ENCODE results near the gene CDH23. TPM values are rescaled to one million over a fixed set of nuclear protein-coding genes. Genes with fewer than 3 reads are reported as not detected.

Gene CDH23
- polyA plus RNA-seq, 2 of the 4 experiments (the other 2 are of a cell fraction), result 1.1 to 2.3 TPM

- no peak overlapping the region for H3K4me2 ChIP-seq
- ATAC-seq (no peak), DNase-seq (ENCODE audit: low read depth in 1 of 2, low spot score in 1 of 2) (no peak), FAIRE-seq (no peak)
- whole genome bisulfite sequencing (ENCODE audit: missing lambda C conversion rate), result 71% methylated on average over 7 of the region's 7 CpGs
- no peak for TF ChIP-seq POLR2AphosphoS2 (conservative IDR thresholded peaks at IDR 0.05; ENCODE audit: low read length)
- TF ChIP-seq SMC3 (IDR thresholded peaks at IDR 0.05), result no peak
- TF ChIP-seq TP53 (CRISPR knock-in tag; IDR thresholded peaks at IDR 0.05), result no peak
- no peak for TF ChIP-seq RCOR1 (IDR thresholded peaks at IDR 0.05; ENCODE audit: low read depth, low read length)
- TF ChIP-seq RAD21 (conservative IDR thresholded peaks at IDR 0.05 in 1 of 2, IDR thresholded peaks at IDR 0.05 in 1 of 2), result no peak
- TF ChIP-seq MYC (IDR thresholded peaks at IDR 0.05; ENCODE audit: borderline replicate concordance, low read length), result no peak
- no peaks in the 10 kb centered on the region for H3K9me3 ChIP-seq
- H3K4me1 ChIP-seq, result no peaks in the 10 kb centered on the region
- ChIA-PET POLR2A (no interaction called here), CTCF (interaction anchor here (1.3 to 1.7 kb wide), 2 partner anchors 28 to 67 kb away, joined by 5 to 7 read pairs; no protein-coding TSS in a partner anchor)
- H3K27ac ChIP-seq, result no peak overlapping the region
- no peak overlapping the region for H3K4me3 ChIP-seq
Measured at GRCh38 chr10:71542478-71542877, 145.8 kb downstream of the CDH23 start.

GRCh38 chr10:71543608-71544170, 147.0 kb downstream of the CDH23 start:
- no peak for TF ChIP-seq CBX2 (IDR thresholded peaks at IDR 0.05; ENCODE audit: borderline replicate concordance, low read depth)
- TF ChIP-seq ZC3H11A (IDR thresholded peaks at IDR 0.05), result no peak
- TF ChIP-seq CHD2 (IDR thresholded peaks at IDR 0.05; ENCODE audit: low read length, partially characterized antibody), result no peak
- no peak for TF ChIP-seq MYC (IDR thresholded peaks at IDR 0.05; ENCODE audit: borderline replicate concordance, low read length)
- TF ChIP-seq PBX3 (IDR thresholded peaks at IDR 0.05), result no peak
- TF ChIP-seq RARB (CRISPR knock-in tag; IDR thresholded peaks at IDR 0.05), result no peak
- no peak for TF ChIP-seq FOSL2 (IDR thresholded peaks at IDR 0.05)
- no peak for TF ChIP-seq FOSL2 (CRISPR knock-in tag; IDR thresholded peaks at IDR 0.05)
- no peak for TF ChIP-seq KDM1A (IDR thresholded peaks at IDR 0.05; ENCODE audit: low read depth)
- TF ChIP-seq NPAS2 (CRISPR knock-in tag; IDR thresholded peaks at IDR 0.05; ENCODE audit: borderline replicate concordance), result no peak
- no peak for TF ChIP-seq NR3C1 (IDR thresholded peaks at IDR 0.05)
- TF ChIP-seq HOXB13 (CRISPR knock-in tag; IDR thresholded peaks at IDR 0.05; ENCODE audit: low read depth), result no peak
- Histone ChIP-seq H3K9me3 (no peaks in the 10 kb centered on the region), H3K4me1 (no peaks in the 10 kb centered on the region), H3K4me2 (no peak overlapping the region), H3K4me3 (no peak overlapping the region), H3K27ac (no peak overlapping the region)
- FAIRE-seq, result no peak
- WGBS (ENCODE audit: missing lambda C conversion rate), result 64% methylated on average over 3 of the region's 3 CpGs
- DNase-seq (ENCODE audit: low read depth in 1 of 2, low spot score in 1 of 2), result no peak
- ChIA-PET CTCF (interaction anchor here (0.6 to 1.7 kb wide), 7 partner anchors 26 to 672 kb away, joined by 3 to 7 read pairs (median 4); partner anchors contain the start of gene CDH23), POLR2A (no interaction called here)
- ATAC-seq, result no peak

DNA sequence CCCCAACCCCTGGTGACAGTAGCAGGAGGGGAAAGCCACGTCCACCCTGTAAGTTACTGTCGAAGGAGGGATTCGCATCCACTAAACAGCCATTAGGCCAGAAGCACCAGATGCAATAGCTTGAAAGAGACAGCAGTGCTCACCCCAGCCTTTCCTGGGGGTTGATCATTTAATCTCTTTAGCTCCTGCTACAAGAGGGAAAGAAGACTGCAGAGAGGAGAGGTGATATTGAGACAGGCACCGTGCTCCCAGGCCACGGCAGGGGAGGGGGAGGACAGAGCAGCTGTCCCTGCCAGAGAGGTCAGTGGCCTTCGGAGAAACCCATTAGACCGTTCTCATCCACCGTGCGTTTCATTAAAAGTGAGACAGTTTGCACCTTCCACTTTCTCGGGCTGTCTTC, 148.3 kb downstream of the CDH23 start:
- ChIA-PET CTCF (interaction anchor here (1.0 kb wide), 2 partner anchors 16 to 163 kb away, joined by 3 read pairs; no protein-coding TSS in a partner anchor), POLR2A (no interaction called here)
- 58% methylated on average over 10 of the region's 10 CpGs for WGBS (ENCODE audit: missing lambda C conversion rate)
- TF ChIP-seq NFE2L2 (conservative IDR thresholded peaks at IDR 0.05; ENCODE audit: low read length) (no peak), BCL3 (IDR thresholded peaks at IDR 0.05) (no peak), PHF8 (IDR thresholded peaks at IDR 0.05; ENCODE audit: borderline replicate concordance, low read depth) (no peak), HOXA7 (CRISPR knock-in tag; IDR thresholded peaks at IDR 0.05) (no peak), HOXB5 (CRISPR knock-in tag; IDR thresholded peaks at IDR 0.05) (no peak), RAD21 (conservative IDR thresholded peaks at IDR 0.05 in 1 of 2, IDR thresholded peaks at IDR 0.05 in 1 of 2) (no peak), RFX5 (IDR thresholded peaks at IDR 0.05) (no peak), KDM5A (IDR thresholded peaks at IDR 0.05) (no peak), ZSCAN20 (CRISPR knock-in tag; IDR thresholded peaks at IDR 0.05) (no peak), ZNF302 (CRISPR knock-in tag; IDR thresholded peaks at IDR 0.05) (no peak), POLR2AphosphoS2 (conservative IDR thresholded peaks at IDR 0.05; ENCODE audit: low read length) (no peak), RNF2 (IDR thresholded peaks at IDR 0.05; ENCODE audit: borderline replicate concordance, low read depth) (no peak)
- H3K4me2 ChIP-seq, result no peak overlapping the region
- FAIRE-seq, result no peak
- no peak for ATAC-seq
- no peak for DNase-seq (ENCODE audit: low read depth in 1 of 2, low spot score in 1 of 2)
- H3K27ac ChIP-seq, result no peak overlapping the region
- H3K4me3 ChIP-seq, result no peak overlapping the region
- no peaks in the 10 kb centered on the region for H3K4me1 ChIP-seq
- H3K9me3 ChIP-seq, result no peaks in the 10 kb centered on the region

Data from A549 (cell line).